ENCODE measurements around the gene MRM1. TPM values are rescaled to one million over a fixed set of nuclear protein-coding genes. Genes with fewer than 3 reads are reported as not detected.

MRM1 gene
- total and polyA plus RNA-seq, 9 of the 15 experiments (the other 6 are each of a cell fraction or from before 2014, with no cell fraction given) = 0.61 to 28.4 (median 21.5) TPM

DNA sequence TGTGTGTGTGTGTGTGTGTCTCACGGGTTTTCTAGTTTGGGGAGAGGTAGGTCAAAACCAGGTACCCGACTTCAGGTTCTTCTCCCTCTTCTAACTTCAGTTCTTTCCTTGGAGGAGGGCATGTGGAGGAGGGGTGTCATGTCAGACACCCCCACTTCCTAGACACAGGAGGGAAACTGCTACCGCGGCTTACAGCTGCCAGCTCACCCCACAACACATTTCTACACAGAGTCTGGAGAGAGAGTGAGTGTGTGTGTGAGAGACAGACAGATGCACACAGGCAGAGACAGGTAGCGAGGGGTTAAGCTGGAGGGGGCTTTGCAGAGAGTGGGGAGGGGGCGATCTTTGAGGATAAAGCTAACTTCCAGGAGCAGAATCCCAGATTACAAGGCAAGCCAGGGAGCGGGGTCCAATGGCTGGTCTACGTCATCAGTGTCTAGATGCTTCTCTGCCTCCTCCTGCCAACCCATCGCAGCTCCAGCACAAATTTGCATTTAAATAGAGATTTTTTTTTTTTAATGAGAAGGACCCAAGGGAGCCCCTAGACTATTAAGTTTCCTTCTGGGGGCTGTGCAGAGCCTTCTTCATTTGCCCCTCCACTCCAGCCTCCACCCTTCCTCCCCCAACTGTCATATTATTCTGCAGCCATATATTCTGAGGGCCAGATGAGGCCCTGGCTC is 48.9 kb downstream of the MRM1 start:
- CTCF ChIA-PET (ENCODE audit: low intra/inter-chr PET ratio) = no interaction called here
- no peaks in the 10 kb centered on the region for H3K9me1 ChIP-seq (ENCODE audit: control insufficient read depth, insufficient read depth, low read length)
- H3K79me2 ChIP-seq (ENCODE audit: control insufficient read depth, insufficient read depth, low read length) = no peaks in the 10 kb centered on the region
- POLR2A ChIA-PET = interaction anchor here (0.6 kb wide), 1 partner anchor 39 kb away, joined by 4 read pairs; no protein-coding TSS in a partner anchor
- H3K4me1 ChIP-seq (replicated peaks in 1 of 2; ENCODE audit: control insufficient read depth in 2 of 2, insufficient read depth in 2 of 2, low read length in 2 of 2) = peaks cover 0 to 5% of the 10 kb centered on the region in 2 experiments; a peak in 1 of 5 replicates
- FAIRE-seq (no peak), DNase-seq (ENCODE audit: extremely low read depth in 1 of 4, low spot score in 3 of 4) (no peak), ATAC-seq (no peak)
- no TSS peak for BruUV-seq (replicated peaks)
- H3K36me3 ChIP-seq (ENCODE audit: control insufficient read depth, insufficient read depth, low read length) = no peaks in the 10 kb centered on the region
- 0 out of 2 replicates have a peak, but pooled peaks cover 4% of the 10 kb centered on the region for H4K20me1 ChIP-seq (replicated peaks; ENCODE audit: control insufficient read depth, insufficient read depth, low read length)
- in situ Hi-C loops (cut with MboI) = no loop called here
- intact Hi-C loops (cut with micrococcal nuclease) = no loop called here
- H3K9me3 ChIP-seq (replicated peaks; ENCODE audit: control insufficient read depth, insufficient read depth, low read depth, low read length) = no peaks in the 10 kb centered on the region
- no peak overlapping the region for H3K9ac ChIP-seq (ENCODE audit: insufficient read depth in 1 of 2, low read depth in 2 of 2, low read length in 2 of 2)
- H3K27me3 ChIP-seq (ENCODE audit: control insufficient read depth in 2 of 2, insufficient read depth in 2 of 2, low read length in 2 of 2) = peaks cover 14 to 62% of the 10 kb centered on the region in 2 experiments
- H3K27ac ChIP-seq (ENCODE audit: extremely low read depth, low read depth, low read length) = no peak overlapping the region
- no peak overlapping the region for H3K4me2 ChIP-seq (ENCODE audit: insufficient read depth, low read length)
- no peak overlapping the region for H3K4me3 ChIP-seq
- no peak for TF ChIP-seq ETV6 (IDR thresholded peaks at IDR 0.05; ENCODE audit: borderline replicate concordance in 1 of 2, low read depth in 2 of 2, low read length in 1 of 2)
- TF ChIP-seq ETV6 (CRISPR knock-in tag; IDR thresholded peaks at IDR 0.05; ENCODE audit: borderline replicate concordance) = no peak
- no peak for TF ChIP-seq TBP (optimal IDR thresholded peaks at IDR 0.05; ENCODE audit: low read depth, low read length)
- TF ChIP-seq POLR2B (IDR thresholded peaks at IDR 0.05; ENCODE audit: low read depth, partially characterized antibody) = no peak
- TF ChIP-seq HES1 (IDR thresholded peaks at IDR 0.05; ENCODE audit: low read depth) = no peak
- TF ChIP-seq ZNF239 (CRISPR knock-in tag; IDR thresholded peaks at IDR 0.05) = no peak
- TF ChIP-seq ZNF140 (CRISPR knock-in tag; IDR thresholded peaks at IDR 0.05) = no peak
- TF ChIP-seq ZBTB11 (CRISPR knock-in tag; IDR thresholded peaks at IDR 0.05) = no peak
- TF ChIP-seq MIER1 (IDR thresholded peaks at IDR 0.05; ENCODE audit: low read depth) = no peak
- TF ChIP-seq GATA2 (CRISPR knock-in tag; IDR thresholded peaks at IDR 0.05) = no peak
- no peak for TF ChIP-seq OTX1 (CRISPR knock-in tag; IDR thresholded peaks at IDR 0.05)
- TF ChIP-seq ZNF699 (CRISPR knock-in tag; IDR thresholded peaks at IDR 0.05; ENCODE audit: insufficient replicate concordance) = no peak
- no peak for TF ChIP-seq MTA1 (IDR thresholded peaks at IDR 0.05; ENCODE audit: borderline replicate concordance)
- no peak for TF ChIP-seq FUS (optimal IDR thresholded peaks at IDR 0.05; ENCODE audit: low read depth, low read length)
- no peak for TF ChIP-seq ATF7 (IDR thresholded peaks at IDR 0.05)
- TF ChIP-seq ZNF311 (CRISPR knock-in tag; IDR thresholded peaks at IDR 0.05) = no peak
- no peak overlapping the region for H2AFZ ChIP-seq (ENCODE audit: low read depth, low read length)
- WGBS (ENCODE audit: insufficient coverage, low coverage, missing lambda C conversion rate) = 3% methylated on average over 7 of the region's 9 CpGs
